ENCODE data around the gene CASK. TPM values are rescaled to one million over a fixed set of nuclear protein-coding genes. Genes with fewer than 3 reads are reported as not detected.
A peak's percentile ranks its signal among the peaks of the same experiment; 100 is the strongest.

Gene CASK
- polyA plus RNA-seq, 1 donor from 2014 or later, result 58.3 TPM

- no peaks in the 10 kb centered on the region for H3K27me3 ChIP-seq (ENCODE audit: insufficient read depth, low read depth, low read length)
- no peaks in the 10 kb centered on the region for H3K36me3 ChIP-seq (ENCODE audit: insufficient read depth, low read length)
These were observed 8.2 kb upstream of the CASK start for GRCh38 chrX:41931591-41931990.

GRCh38 chrX:41923978-41924683 lies 777 bp upstream of the CASK start:
- Histone ChIP-seq H3K36me3 (ENCODE audit: insufficient read depth, low read length) (no peaks in the 10 kb centered on the region), H3F3A (ENCODE audit: insufficient read depth, low read length, poor library complexity, severe bottlenecking) (no peaks in the 10 kb centered on the region), H4K20me1 (ENCODE audit: insufficient read depth) (no peaks in the 10 kb centered on the region), H3K9me3 (ENCODE audit: low read length) (no peaks in the 10 kb centered on the region), H3K4me3 (ENCODE audit: low read length) (peak overlapping the region; percentile 72), H3K4me2 (ENCODE audit: low read length) (peak overlapping the region; percentile 76), H2AFZ (ENCODE audit: low read depth, low read length) (peak overlapping the region; percentile 65), H3K9ac (ENCODE audit: low read length) (peak overlapping the region; percentile 83), H3K27ac (ENCODE audit: low read length) (peak overlapping the region; percentile 94), H3K79me2 (replicated peaks; ENCODE audit: insufficient read depth, low read length) (peaks cover 33% of the 10 kb centered on the region), H3K27me3 (ENCODE audit: insufficient read depth, low read depth, low read length) (no peaks in the 10 kb centered on the region), H3K9me2 (ENCODE audit: insufficient read depth, low read length) (no peaks in the 10 kb centered on the region)
- TF ChIP-seq, protein P1, sequence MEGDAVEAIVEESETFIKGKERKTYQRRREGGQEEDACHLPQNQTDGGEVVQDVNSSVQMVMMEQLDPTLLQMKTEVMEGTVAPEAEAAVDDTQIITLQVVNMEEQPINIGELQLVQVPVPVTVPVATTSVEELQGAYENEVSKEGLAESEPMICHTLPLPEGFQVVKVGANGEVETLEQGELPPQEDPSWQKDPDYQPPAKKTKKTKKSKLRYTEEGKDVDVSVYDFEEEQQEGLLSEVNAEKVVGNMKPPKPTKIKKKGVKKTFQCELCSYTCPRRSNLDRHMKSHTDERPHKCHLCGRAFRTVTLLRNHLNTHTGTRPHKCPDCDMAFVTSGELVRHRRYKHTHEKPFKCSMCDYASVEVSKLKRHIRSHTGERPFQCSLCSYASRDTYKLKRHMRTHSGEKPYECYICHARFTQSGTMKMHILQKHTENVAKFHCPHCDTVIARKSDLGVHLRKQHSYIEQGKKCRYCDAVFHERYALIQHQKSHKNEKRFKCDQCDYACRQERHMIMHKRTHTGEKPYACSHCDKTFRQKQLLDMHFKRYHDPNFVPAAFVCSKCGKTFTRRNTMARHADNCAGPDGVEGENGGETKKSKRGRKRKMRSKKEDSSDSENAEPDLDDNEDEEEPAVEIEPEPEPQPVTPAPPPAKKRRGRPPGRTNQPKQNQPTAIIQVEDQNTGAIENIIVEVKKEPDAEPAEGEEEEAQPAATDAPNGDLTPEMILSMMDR (IDR thresholded peaks at IDR 0.05; ENCODE audit: poor library complexity, severe bottlenecking), result no peak
- TF ChIP-seq EP300 (conservative IDR thresholded peaks at IDR 0.05; ENCODE audit: poor library complexity, severe bottlenecking), result no peak
- no peak for TF ChIP-seq RAD21 (conservative IDR thresholded peaks at IDR 0.05)
- TF ChIP-seq EZH2 (IDR thresholded peaks at IDR 0.05; ENCODE audit: borderline replicate concordance, insufficient read depth, low read length, poor library complexity, severe bottlenecking), result no peak
- peak; percentile 65 for TF ChIP-seq POLR2AphosphoS5 (IDR thresholded peaks at IDR 0.05)
- peak; percentile 10 for TF ChIP-seq SMC3 (conservative IDR thresholded peaks at IDR 0.05; ENCODE audit: poor library complexity)
- TF ChIP-seq, protein P2, sequence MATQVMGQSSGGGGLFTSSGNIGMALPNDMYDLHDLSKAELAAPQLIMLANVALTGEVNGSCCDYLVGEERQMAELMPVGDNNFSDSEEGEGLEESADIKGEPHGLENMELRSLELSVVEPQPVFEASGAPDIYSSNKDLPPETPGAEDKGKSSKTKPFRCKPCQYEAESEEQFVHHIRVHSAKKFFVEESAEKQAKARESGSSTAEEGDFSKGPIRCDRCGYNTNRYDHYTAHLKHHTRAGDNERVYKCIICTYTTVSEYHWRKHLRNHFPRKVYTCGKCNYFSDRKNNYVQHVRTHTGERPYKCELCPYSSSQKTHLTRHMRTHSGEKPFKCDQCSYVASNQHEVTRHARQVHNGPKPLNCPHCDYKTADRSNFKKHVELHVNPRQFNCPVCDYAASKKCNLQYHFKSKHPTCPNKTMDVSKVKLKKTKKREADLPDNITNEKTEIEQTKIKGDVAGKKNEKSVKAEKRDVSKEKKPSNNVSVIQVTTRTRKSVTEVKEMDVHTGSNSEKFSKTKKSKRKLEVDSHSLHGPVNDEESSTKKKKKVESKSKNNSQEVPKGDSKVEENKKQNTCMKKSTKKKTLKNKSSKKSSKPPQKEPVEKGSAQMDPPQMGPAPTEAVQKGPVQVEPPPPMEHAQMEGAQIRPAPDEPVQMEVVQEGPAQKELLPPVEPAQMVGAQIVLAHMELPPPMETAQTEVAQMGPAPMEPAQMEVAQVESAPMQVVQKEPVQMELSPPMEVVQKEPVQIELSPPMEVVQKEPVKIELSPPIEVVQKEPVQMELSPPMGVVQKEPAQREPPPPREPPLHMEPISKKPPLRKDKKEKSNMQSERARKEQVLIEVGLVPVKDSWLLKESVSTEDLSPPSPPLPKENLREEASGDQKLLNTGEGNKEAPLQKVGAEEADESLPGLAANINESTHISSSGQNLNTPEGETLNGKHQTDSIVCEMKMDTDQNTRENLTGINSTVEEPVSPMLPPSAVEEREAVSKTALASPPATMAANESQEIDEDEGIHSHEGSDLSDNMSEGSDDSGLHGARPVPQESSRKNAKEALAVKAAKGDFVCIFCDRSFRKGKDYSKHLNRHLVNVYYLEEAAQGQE (IDR thresholded peaks at IDR 0.05; ENCODE audit: borderline replicate concordance), result peak; percentile 61
- TF ChIP-seq TAF1 (IDR thresholded peaks at IDR 0.05; ENCODE audit: low read depth), result no peak

More at GRCh38 chrX:41931591-41931990, 8.2 kb upstream of the CASK start:
- Histone ChIP-seq H3K9me2 (ENCODE audit: insufficient read depth, low read length) (no peaks in the 10 kb centered on the region), H3K27ac (ENCODE audit: low read length) (no peak overlapping the region), H3K79me2 (replicated peaks; ENCODE audit: insufficient read depth, low read length) (no peaks in the 10 kb centered on the region), H2AFZ (ENCODE audit: low read depth, low read length) (no peak overlapping the region), H3K9ac (ENCODE audit: low read length) (no peak overlapping the region), H4K20me1 (ENCODE audit: insufficient read depth) (no peaks in the 10 kb centered on the region), H3K9me3 (ENCODE audit: low read length) (no peaks in the 10 kb centered on the region), H3F3A (ENCODE audit: insufficient read depth, low read length, poor library complexity, severe bottlenecking) (no peaks in the 10 kb centered on the region), H3K4me3 (ENCODE audit: low read length) (no peak overlapping the region), H3K4me2 (ENCODE audit: low read length) (no peak overlapping the region)
- TF ChIP-seq, protein P2 (IDR thresholded peaks at IDR 0.05; ENCODE audit: borderline replicate concordance), result no peak
- TF ChIP-seq, protein P1 (IDR thresholded peaks at IDR 0.05; ENCODE audit: poor library complexity, severe bottlenecking), result no peak
- TF ChIP-seq TAF1 (IDR thresholded peaks at IDR 0.05; ENCODE audit: low read depth) (no peak), EZH2 (IDR thresholded peaks at IDR 0.05; ENCODE audit: borderline replicate concordance, insufficient read depth, low read length, poor library complexity, severe bottlenecking) (no peak), EP300 (conservative IDR thresholded peaks at IDR 0.05; ENCODE audit: poor library complexity, severe bottlenecking) (no peak), MXI1 (conservative IDR thresholded peaks at IDR 0.05; ENCODE audit: poor library complexity, severe bottlenecking) (no peak), SMC3 (conservative IDR thresholded peaks at IDR 0.05; ENCODE audit: poor library complexity) (no peak), RAD21 (conservative IDR thresholded peaks at IDR 0.05) (no peak), POLR2AphosphoS5 (IDR thresholded peaks at IDR 0.05) (no peak)
